ENCODE measurements around the gene LUC7L3.

LUC7L3 gene

GRCh38 chr17:50778988-50779387 lies 59.6 kb downstream of the LUC7L3 start:
- Histone ChIP-seq H2AFZ (ENCODE audit: low read depth, low read length) (no peak overlapping the region), H3K27me3 (ENCODE audit: insufficient read depth, low read length, poor library complexity) (no peaks in the 10 kb centered on the region), H3K79me2 (ENCODE audit: insufficient read depth, low read length) (no peaks in the 10 kb centered on the region), H3K4me3 (ENCODE audit: low read depth in 1 of 2, low read length in 2 of 2) (no peak overlapping the region), H3K27ac (ENCODE audit: low read length) (no peak overlapping the region), H3K36me3 (ENCODE audit: insufficient read depth, low read length) (no peaks in the 10 kb centered on the region), H3K9me3 (ENCODE audit: insufficient read depth, low read length, severe bottlenecking) (no peaks in the 10 kb centered on the region), H3K9ac (ENCODE audit: low read depth, low read length) (no peak overlapping the region), H3K4me1 (ENCODE audit: insufficient read depth, low read length) (peaks cover 16% of the 10 kb centered on the region), H3K4me2 (ENCODE audit: insufficient read depth, low read length) (no peak overlapping the region), H4K20me1 (ENCODE audit: insufficient read depth, low read length) (no peaks in the 10 kb centered on the region; the same call in 1 of the 2 replicates)
- ATAC-seq (ENCODE audit: insufficient read depth, low read depth) = no peak
- no peak for DNase-seq
- TF ChIP-seq EZH2 (IDR thresholded peaks at IDR 0.05; ENCODE audit: borderline replicate concordance, low read depth, low read length, severe bottlenecking) = no peak

GRCh38 chr17:50779747-50780353 lies 60.4 kb downstream of the LUC7L3 start:
- peak; percentile 84 for ATAC-seq (ENCODE audit: insufficient read depth, low read depth)
- Histone ChIP-seq H3K27me3 (ENCODE audit: insufficient read depth, low read length, poor library complexity) (no peaks in the 10 kb centered on the region), H4K20me1 (ENCODE audit: insufficient read depth, low read length) (peaks cover 3% of the 10 kb centered on the region; the same call in 1 of the 2 replicates), H3K79me2 (ENCODE audit: insufficient read depth, low read length) (no peaks in the 10 kb centered on the region), H3K36me3 (ENCODE audit: insufficient read depth, low read length) (no peaks in the 10 kb centered on the region), H3K4me2 (ENCODE audit: insufficient read depth, low read length) (no peak overlapping the region; the same call in 1 of the 2 replicates), H3K4me1 (ENCODE audit: insufficient read depth, low read length) (peaks cover 16% of the 10 kb centered on the region), H3K9ac (ENCODE audit: low read depth, low read length) (no peak overlapping the region), H3K9me3 (ENCODE audit: insufficient read depth, low read length, severe bottlenecking) (no peaks in the 10 kb centered on the region), H2AFZ (ENCODE audit: low read depth, low read length) (no peak overlapping the region), H3K27ac (ENCODE audit: low read length) (no peak overlapping the region), H3K4me3 (ENCODE audit: low read depth in 1 of 2, low read length in 2 of 2) (no peak overlapping the region)
- peak; percentile 72 for DNase-seq
- no peak for TF ChIP-seq CTCF (IDR thresholded peaks at IDR 0.05; ENCODE audit: borderline replicate concordance, extremely low read depth, low read length, poor library complexity, severe bottlenecking)
- no peak for TF ChIP-seq EZH2 (IDR thresholded peaks at IDR 0.05; ENCODE audit: borderline replicate concordance, low read depth, low read length, severe bottlenecking)

- peaks cover 3% of the 10 kb centered on the region; the same call in 1 of the 2 replicates for H4K20me1 ChIP-seq (ENCODE audit: insufficient read depth, low read length)
- peaks cover 16% of the 10 kb centered on the region for H3K4me1 ChIP-seq (ENCODE audit: insufficient read depth, low read length)
- ATAC-seq (ENCODE audit: insufficient read depth, low read depth) = no peak
- no peak overlapping the region for H2AFZ ChIP-seq (ENCODE audit: low read depth, low read length)
- no peak overlapping the region for H3K4me2 ChIP-seq (ENCODE audit: insufficient read depth, low read length)
- H3K9me3 ChIP-seq (ENCODE audit: insufficient read depth, low read length, severe bottlenecking) = no peaks in the 10 kb centered on the region
- H3K27me3 ChIP-seq (ENCODE audit: insufficient read depth, low read length, poor library complexity) = no peaks in the 10 kb centered on the region
- no peak overlapping the region for H3K27ac ChIP-seq (ENCODE audit: low read length)
- DNase-seq = no peak
- no peaks in the 10 kb centered on the region for H3K36me3 ChIP-seq (ENCODE audit: insufficient read depth, low read length)
- no peaks in the 10 kb centered on the region for H3K79me2 ChIP-seq (ENCODE audit: insufficient read depth, low read length)
- H3K4me3 ChIP-seq (ENCODE audit: low read depth in 1 of 2, low read length in 2 of 2) = no peak overlapping the region
- no peak overlapping the region for H3K9ac ChIP-seq (ENCODE audit: low read depth, low read length)
- TF ChIP-seq EZH2 (IDR thresholded peaks at IDR 0.05; ENCODE audit: borderline replicate concordance, low read depth, low read length, severe bottlenecking) (no peak), CTCF (IDR thresholded peaks at IDR 0.05; ENCODE audit: borderline replicate concordance, extremely low read depth, low read length, poor library complexity, severe bottlenecking) (no peak)
Observed at GRCh38 chr17:50781167-50781566, 61.8 kb downstream of the LUC7L3 start.

- Histone ChIP-seq H3K36me3 (ENCODE audit: insufficient read depth, low read length) (no peaks in the 10 kb centered on the region), H3K27me3 (ENCODE audit: insufficient read depth, low read length, poor library complexity) (no peaks in the 10 kb centered on the region), H3K27ac (ENCODE audit: low read length) (no peak overlapping the region), H3K4me2 (ENCODE audit: insufficient read depth, low read length) (no peak overlapping the region), H4K20me1 (ENCODE audit: insufficient read depth, low read length) (peaks cover 3% of the 10 kb centered on the region; the same call in 1 of the 2 replicates), H3K4me3 (ENCODE audit: low read depth in 1 of 2, low read length in 2 of 2) (no peak overlapping the region), H2AFZ (ENCODE audit: low read depth, low read length) (no peak overlapping the region; the same call in 1 of the 2 replicates), H3K9ac (ENCODE audit: low read depth, low read length) (no peak overlapping the region), H3K79me2 (ENCODE audit: insufficient read depth, low read length) (no peaks in the 10 kb centered on the region), H3K9me3 (ENCODE audit: insufficient read depth, low read length, severe bottlenecking) (no peaks in the 10 kb centered on the region), H3K4me1 (ENCODE audit: insufficient read depth, low read length) (peaks cover 16% of the 10 kb centered on the region)
- peak; percentile 82 for DNase-seq
- TF ChIP-seq CTCF (IDR thresholded peaks at IDR 0.05; ENCODE audit: borderline replicate concordance, extremely low read depth, low read length, poor library complexity, severe bottlenecking) (peak; percentile 99), EZH2 (IDR thresholded peaks at IDR 0.05; ENCODE audit: borderline replicate concordance, low read depth, low read length, severe bottlenecking) (no peak)
- ATAC-seq (ENCODE audit: insufficient read depth, low read depth) = peak; percentile 74
Observed at GRCh38 chr17:50783193-50783660, 63.8 kb downstream of the LUC7L3 start.
